ENCODE data around the gene TPRG1. TPM values are rescaled to one million over a fixed set of nuclear protein-coding genes. Genes with fewer than 3 reads are reported as not detected.

Gene TPRG1
- total and polyA plus RNA-seq, 4 donors, result 1.0 to 46.6 (median 6.9) TPM

DNA sequence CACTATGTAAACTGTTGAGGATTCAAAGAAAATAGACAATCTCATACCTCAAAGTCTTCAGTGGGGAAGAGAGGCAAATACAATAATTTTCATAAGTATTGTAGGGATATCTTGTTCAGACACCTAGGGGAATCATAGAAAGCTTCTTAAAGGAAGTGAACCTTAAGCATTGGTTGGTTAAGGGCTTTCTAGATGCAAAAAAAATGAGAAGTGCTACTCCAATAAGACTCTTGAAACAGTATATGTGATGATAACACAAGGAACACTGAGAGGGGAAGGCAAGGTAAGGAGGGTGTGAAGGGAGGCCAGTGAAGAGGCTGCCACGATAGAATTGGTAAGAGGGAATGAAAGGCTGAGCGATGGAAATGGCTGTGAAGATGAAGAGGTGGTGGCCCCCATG is 104.1 kb downstream of the TPRG1 start:
- no peak for DNase-seq (ENCODE audit: low spot score)
- no peak for TF ChIP-seq YY1 (IDR thresholded peaks at IDR 0.05)
- TF ChIP-seq NR2F2 (IDR thresholded peaks at IDR 0.05), result no peak
- no peak for TF ChIP-seq SP1 (IDR thresholded peaks at IDR 0.05)
- H3K4me3 ChIP-seq (ENCODE audit: low read depth in 1 of 3, low read length in 3 of 3), result no peak overlapping the region
- WGBS, result 94% methylated on average over 2 of the region's 2 CpGs
- no peaks in the 10 kb centered on the region for H3K4me1 ChIP-seq (ENCODE audit: control insufficient read depth in 4 of 4, insufficient read depth in 4 of 4, low read length in 3 of 4)
- H3K9ac ChIP-seq (ENCODE audit: low read depth in 1 of 2, low read length in 2 of 2), result no peak overlapping the region
- no peak overlapping the region for H3K27ac ChIP-seq (ENCODE audit: low read depth in 1 of 2, low read length in 2 of 2)
- peaks cover 0 to 4% (median 1%) of the 10 kb centered on the region in 4 donors for H3K36me3 ChIP-seq (ENCODE audit: control insufficient read depth in 4 of 4, insufficient read depth in 3 of 4, low read depth in 1 of 4, low read length in 3 of 4)
- no peaks in the 10 kb centered on the region for H3K27me3 ChIP-seq (ENCODE audit: control insufficient read depth in 4 of 4, insufficient read depth in 4 of 4, low read length in 3 of 4)
- no peaks in the 10 kb centered on the region for H3K9me3 ChIP-seq (ENCODE audit: control insufficient read depth in 4 of 4, low read length in 3 of 4)

DNA sequence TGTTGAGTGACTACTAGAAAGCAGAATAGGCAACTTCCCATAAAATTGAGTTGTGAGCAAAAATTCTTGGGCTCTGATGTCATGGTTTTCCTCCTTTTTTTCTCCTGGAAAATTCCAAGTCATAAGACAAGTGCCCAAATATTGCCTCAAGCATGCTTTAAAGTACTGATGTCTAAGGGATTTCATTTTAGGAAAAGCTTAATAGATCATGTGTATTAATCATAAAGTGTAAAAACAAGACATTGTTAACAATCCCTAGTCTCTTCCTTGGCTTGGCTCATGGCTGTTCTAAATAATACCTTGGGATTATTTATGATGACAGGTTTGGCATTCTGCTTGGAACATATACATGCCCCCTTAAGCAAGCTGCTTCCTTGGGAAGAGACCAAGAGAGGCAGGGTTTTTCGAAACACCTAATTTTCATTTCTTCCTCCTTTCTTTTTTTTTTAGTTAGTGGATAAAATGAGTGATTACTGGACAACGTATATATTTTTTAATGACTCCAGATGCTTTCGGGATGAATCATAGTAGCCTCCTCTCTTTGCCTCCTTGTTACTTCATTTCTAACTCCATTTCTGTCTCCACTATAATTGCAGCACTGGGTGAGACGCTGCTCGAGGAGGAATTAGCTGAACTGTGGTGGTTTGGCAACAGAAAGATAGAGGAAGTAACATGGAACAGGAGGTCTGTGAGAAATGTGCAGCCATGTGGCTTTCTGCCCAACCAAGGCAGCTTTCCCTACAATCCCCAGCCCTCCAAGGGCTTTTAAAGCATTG is 104.9 kb downstream of the TPRG1 start:
- H3K4me1 ChIP-seq (ENCODE audit: control insufficient read depth in 4 of 4, insufficient read depth in 4 of 4, low read length in 3 of 4), result no peaks in the 10 kb centered on the region
- H3K27me3 ChIP-seq (ENCODE audit: control insufficient read depth in 4 of 4, insufficient read depth in 4 of 4, low read length in 3 of 4), result no peaks in the 10 kb centered on the region
- H3K27ac ChIP-seq (ENCODE audit: low read depth in 1 of 2, low read length in 2 of 2), result no peak overlapping the region
- no peak for DNase-seq (ENCODE audit: low spot score)
- H3K9ac ChIP-seq (ENCODE audit: low read depth in 1 of 2, low read length in 2 of 2), result no peak overlapping the region
- H3K9me3 ChIP-seq (ENCODE audit: control insufficient read depth in 4 of 4, low read length in 3 of 4), result no peaks in the 10 kb centered on the region
- H3K36me3 ChIP-seq (ENCODE audit: control insufficient read depth in 4 of 4, insufficient read depth in 3 of 4, low read depth in 1 of 4, low read length in 3 of 4), result peaks cover 0 to 4% (median 1%) of the 10 kb centered on the region in 4 donors
- TF ChIP-seq, protein P1, sequence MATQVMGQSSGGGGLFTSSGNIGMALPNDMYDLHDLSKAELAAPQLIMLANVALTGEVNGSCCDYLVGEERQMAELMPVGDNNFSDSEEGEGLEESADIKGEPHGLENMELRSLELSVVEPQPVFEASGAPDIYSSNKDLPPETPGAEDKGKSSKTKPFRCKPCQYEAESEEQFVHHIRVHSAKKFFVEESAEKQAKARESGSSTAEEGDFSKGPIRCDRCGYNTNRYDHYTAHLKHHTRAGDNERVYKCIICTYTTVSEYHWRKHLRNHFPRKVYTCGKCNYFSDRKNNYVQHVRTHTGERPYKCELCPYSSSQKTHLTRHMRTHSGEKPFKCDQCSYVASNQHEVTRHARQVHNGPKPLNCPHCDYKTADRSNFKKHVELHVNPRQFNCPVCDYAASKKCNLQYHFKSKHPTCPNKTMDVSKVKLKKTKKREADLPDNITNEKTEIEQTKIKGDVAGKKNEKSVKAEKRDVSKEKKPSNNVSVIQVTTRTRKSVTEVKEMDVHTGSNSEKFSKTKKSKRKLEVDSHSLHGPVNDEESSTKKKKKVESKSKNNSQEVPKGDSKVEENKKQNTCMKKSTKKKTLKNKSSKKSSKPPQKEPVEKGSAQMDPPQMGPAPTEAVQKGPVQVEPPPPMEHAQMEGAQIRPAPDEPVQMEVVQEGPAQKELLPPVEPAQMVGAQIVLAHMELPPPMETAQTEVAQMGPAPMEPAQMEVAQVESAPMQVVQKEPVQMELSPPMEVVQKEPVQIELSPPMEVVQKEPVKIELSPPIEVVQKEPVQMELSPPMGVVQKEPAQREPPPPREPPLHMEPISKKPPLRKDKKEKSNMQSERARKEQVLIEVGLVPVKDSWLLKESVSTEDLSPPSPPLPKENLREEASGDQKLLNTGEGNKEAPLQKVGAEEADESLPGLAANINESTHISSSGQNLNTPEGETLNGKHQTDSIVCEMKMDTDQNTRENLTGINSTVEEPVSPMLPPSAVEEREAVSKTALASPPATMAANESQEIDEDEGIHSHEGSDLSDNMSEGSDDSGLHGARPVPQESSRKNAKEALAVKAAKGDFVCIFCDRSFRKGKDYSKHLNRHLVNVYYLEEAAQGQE (IDR thresholded peaks at IDR 0.05), result no peak
- TF ChIP-seq RAD21 (IDR thresholded peaks at IDR 0.05), result no peak
- TF ChIP-seq, protein P2, sequence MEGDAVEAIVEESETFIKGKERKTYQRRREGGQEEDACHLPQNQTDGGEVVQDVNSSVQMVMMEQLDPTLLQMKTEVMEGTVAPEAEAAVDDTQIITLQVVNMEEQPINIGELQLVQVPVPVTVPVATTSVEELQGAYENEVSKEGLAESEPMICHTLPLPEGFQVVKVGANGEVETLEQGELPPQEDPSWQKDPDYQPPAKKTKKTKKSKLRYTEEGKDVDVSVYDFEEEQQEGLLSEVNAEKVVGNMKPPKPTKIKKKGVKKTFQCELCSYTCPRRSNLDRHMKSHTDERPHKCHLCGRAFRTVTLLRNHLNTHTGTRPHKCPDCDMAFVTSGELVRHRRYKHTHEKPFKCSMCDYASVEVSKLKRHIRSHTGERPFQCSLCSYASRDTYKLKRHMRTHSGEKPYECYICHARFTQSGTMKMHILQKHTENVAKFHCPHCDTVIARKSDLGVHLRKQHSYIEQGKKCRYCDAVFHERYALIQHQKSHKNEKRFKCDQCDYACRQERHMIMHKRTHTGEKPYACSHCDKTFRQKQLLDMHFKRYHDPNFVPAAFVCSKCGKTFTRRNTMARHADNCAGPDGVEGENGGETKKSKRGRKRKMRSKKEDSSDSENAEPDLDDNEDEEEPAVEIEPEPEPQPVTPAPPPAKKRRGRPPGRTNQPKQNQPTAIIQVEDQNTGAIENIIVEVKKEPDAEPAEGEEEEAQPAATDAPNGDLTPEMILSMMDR (IDR thresholded peaks at IDR 0.05; ENCODE audit: low read depth, low read length, missing input control), result no peak
- TF ChIP-seq FOXA2 (IDR thresholded peaks at IDR 0.05), result no peak
- TF ChIP-seq NR2F2 (IDR thresholded peaks at IDR 0.05), result no peak
- no peak for TF ChIP-seq GABPA (IDR thresholded peaks at IDR 0.05 in 1 of 2, conservative IDR thresholded peaks at IDR 0.05 in 1 of 2)
- TF ChIP-seq, protein P3, sequence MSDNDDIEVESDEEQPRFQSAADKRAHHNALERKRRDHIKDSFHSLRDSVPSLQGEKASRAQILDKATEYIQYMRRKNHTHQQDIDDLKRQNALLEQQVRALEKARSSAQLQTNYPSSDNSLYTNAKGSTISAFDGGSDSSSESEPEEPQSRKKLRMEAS (IDR thresholded peaks at IDR 0.05), result no peak
- TF ChIP-seq TAF1 (conservative IDR thresholded peaks at IDR 0.05), result no peak
- TF ChIP-seq EGR1 (IDR thresholded peaks at IDR 0.05; ENCODE audit: low read depth in 2 of 2), result no peak
- TF ChIP-seq HNF4A (conservative IDR thresholded peaks at IDR 0.05), result no peak
- TF ChIP-seq, protein P4, sequence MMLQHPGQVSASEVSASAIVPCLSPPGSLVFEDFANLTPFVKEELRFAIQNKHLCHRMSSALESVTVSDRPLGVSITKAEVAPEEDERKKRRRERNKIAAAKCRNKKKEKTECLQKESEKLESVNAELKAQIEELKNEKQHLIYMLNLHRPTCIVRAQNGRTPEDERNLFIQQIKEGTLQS (IDR thresholded peaks at IDR 0.05), result no peak
- TF ChIP-seq FOXA1 (IDR thresholded peaks at IDR 0.05), result no peak
- no peak for TF ChIP-seq JUND (IDR thresholded peaks at IDR 0.05)
- TF ChIP-seq SP1 (IDR thresholded peaks at IDR 0.05), result no peak
- TF ChIP-seq YY1 (IDR thresholded peaks at IDR 0.05), result no peak
- TF ChIP-seq, protein P5, sequence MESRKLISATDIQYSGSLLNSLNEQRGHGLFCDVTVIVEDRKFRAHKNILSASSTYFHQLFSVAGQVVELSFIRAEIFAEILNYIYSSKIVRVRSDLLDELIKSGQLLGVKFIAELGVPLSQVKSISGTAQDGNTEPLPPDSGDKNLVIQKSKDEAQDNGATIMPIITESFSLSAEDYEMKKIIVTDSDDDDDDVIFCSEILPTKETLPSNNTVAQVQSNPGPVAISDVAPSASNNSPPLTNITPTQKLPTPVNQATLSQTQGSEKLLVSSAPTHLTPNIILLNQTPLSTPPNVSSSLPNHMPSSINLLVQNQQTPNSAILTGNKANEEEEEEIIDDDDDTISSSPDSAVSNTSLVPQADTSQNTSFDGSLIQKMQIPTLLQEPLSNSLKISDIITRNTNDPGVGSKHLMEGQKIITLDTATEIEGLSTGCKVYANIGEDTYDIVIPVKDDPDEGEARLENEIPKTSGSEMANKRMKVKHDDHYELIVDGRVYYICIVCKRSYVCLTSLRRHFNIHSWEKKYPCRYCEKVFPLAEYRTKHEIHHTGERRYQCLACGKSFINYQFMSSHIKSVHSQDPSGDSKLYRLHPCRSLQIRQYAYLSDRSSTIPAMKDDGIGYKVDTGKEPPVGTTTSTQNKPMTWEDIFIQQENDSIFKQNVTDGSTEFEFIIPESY (IDR thresholded peaks at IDR 0.05), result no peak
- TF ChIP-seq RXRA (IDR thresholded peaks at IDR 0.05), result no peak
- no peak for TF ChIP-seq HNF4G (IDR thresholded peaks at IDR 0.05)
- H3K4me3 ChIP-seq (ENCODE audit: low read depth in 1 of 3, low read length in 3 of 3), result no peak overlapping the region
- WGBS, result 71% methylated on average over 5 of the region's 5 CpGs

All from liver (tissue), 9 donors.